ENCODE results near the gene MOXD1.
"Not testable (repeated sequence)": the region's sequence is repeated elsewhere in the genome, so short reads cannot be mapped to it uniquely, and the experiment has no call there.

The MOXD1 gene

GRCh38 chr6:132361101-132361500 is 40.2 kb downstream of the MOXD1 start:
- no peak for DNase-seq
- no peak for TF ChIP-seq CTCF (IDR thresholded peaks at IDR 0.05; ENCODE audit: low read depth, low read length)
- H3K36me3 ChIP-seq = no peaks in the 10 kb centered on the region
- no peaks in the 10 kb centered on the region for H3K9me3 ChIP-seq (ENCODE audit: severe bottlenecking)
- H3K27me3 ChIP-seq (ENCODE audit: insufficient read depth, low read depth, severe bottlenecking) = peaks cover 63% of the 10 kb centered on the region
- H3K4me3 ChIP-seq (ENCODE audit: low read depth, low read length) = no peak overlapping the region
- H3K27ac ChIP-seq = no peak overlapping the region

DNA sequence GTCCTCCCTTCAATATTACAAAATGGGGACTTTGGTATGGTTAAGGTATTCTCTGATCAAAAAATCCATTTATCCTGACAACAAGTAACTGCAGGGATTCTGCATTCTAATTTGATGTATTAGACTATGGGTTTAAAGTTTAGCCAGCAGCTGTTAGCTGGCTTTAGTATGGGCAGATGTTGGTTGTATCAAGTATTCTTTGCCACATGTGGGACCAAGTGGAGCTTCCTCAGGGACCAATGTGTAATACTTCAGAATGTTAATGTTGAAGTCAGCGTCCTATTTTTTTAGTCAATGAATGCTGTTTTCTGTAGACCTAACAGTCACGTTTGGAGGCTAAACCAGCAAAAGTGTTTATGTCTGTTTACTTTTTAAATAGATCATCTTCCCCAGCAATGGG is 41.4 kb downstream of the MOXD1 start:
- no peak for DNase-seq
- Histone ChIP-seq H3K36me3 (no peaks in the 10 kb centered on the region), H3K9me3 (ENCODE audit: severe bottlenecking) (no peaks in the 10 kb centered on the region), H3K4me3 (ENCODE audit: low read depth, low read length) (no peak overlapping the region), H3K27ac (no peak overlapping the region), H3K27me3 (ENCODE audit: insufficient read depth, low read depth, severe bottlenecking) (peaks cover 61% of the 10 kb centered on the region)
- TF ChIP-seq CTCF (IDR thresholded peaks at IDR 0.05; ENCODE audit: low read depth, low read length) = no peak

DNA sequence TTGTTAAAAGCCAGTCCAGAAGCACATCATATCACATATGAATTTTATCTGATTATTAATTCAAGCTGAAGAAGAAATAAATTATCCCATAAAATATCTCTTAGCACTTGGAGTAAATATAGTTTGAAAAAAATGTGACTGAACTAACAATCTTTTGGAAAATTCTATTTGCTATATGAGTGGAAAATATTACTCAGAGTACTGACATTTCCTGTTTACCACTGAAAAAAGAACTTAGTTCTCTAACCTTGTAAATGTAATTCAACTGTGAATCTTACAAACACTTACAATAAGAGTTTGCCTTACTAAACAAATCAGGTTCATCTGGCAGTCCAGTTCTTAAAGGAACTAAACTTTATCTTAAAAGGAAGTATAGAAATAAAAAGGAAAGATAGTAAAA is 44.2 kb downstream of the MOXD1 start:
- Histone ChIP-seq H3K36me3 (no peaks in the 10 kb centered on the region), H3K4me3 (ENCODE audit: low read depth, low read length) (no peak overlapping the region), H3K27me3 (ENCODE audit: insufficient read depth, low read depth, severe bottlenecking) (peaks cover 67% of the 10 kb centered on the region), H3K27ac (no peak overlapping the region), H3K9me3 (ENCODE audit: severe bottlenecking) (no peaks in the 10 kb centered on the region)
- TF ChIP-seq CTCF (IDR thresholded peaks at IDR 0.05; ENCODE audit: low read depth, low read length) = no peak
- DNase-seq = no peak

DNA sequence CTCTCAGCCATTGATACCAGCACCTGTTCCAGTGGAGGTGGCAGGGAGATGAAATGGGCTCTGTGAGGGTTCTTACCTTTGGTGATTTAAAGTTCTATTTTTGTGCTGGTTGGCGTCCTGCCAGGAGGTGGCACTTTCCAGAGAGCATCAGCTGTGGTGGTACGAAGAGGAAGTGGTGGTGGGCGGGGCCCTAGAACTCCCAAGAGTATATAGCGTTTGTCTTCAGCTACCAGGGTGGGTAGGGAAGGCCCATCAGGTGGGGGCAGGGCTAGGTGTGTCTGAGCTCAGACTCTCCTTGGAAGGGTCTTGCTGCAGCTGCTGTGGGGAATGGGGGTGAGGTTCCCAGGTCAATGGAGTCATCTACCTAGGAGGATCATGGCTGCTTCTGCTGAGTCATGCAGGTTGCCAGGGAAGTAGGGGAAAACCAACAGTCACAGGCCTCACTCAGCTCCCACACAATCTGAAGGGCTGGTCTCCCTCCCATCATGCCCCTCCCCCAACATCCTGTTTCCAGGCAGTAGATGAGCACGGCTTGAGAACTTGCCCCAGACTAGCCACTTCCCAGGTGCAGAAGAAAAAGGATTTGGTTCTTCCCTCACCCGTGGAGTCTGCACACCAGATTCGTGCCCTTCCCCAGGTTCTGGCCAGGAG is 46.6 kb downstream of the MOXD1 start:
- no peak for DNase-seq

GRCh38 chr6:132351986-132352385 is 49.3 kb downstream of the MOXD1 start:
- not testable (repeated sequence) for H3K36me3 ChIP-seq; DNase-seq; H3K27ac ChIP-seq; H3K4me3 ChIP-seq (ENCODE audit: low read depth, low read length); H3K9me3 ChIP-seq (ENCODE audit: severe bottlenecking)
- H3K27me3 ChIP-seq (ENCODE audit: insufficient read depth, low read depth, severe bottlenecking) = peaks cover 63% of the 10 kb centered on the region

More for the DNA sequence above, 46.6 kb downstream of the MOXD1 start:
- Histone ChIP-seq H3K27me3 (ENCODE audit: insufficient read depth, low read depth, severe bottlenecking) (peaks cover 62% of the 10 kb centered on the region), H3K9me3 (ENCODE audit: severe bottlenecking) (no peaks in the 10 kb centered on the region), H3K36me3 (no peaks in the 10 kb centered on the region), H3K4me3 (ENCODE audit: low read depth, low read length) (no peak overlapping the region), H3K27ac (no peak overlapping the region)
- no peak for TF ChIP-seq CTCF (IDR thresholded peaks at IDR 0.05; ENCODE audit: low read depth, low read length)

- H3K27ac ChIP-seq = no peak overlapping the region
- no peak overlapping the region for H3K4me3 ChIP-seq (ENCODE audit: low read depth, low read length)
- peaks cover 8% of the 10 kb centered on the region for H3K9me3 ChIP-seq (ENCODE audit: severe bottlenecking)
- no peaks in the 10 kb centered on the region for H3K36me3 ChIP-seq
- no peak for DNase-seq
- peaks cover 54% of the 10 kb centered on the region for H3K27me3 ChIP-seq (ENCODE audit: insufficient read depth, low read depth, severe bottlenecking)
- TF ChIP-seq CTCF (IDR thresholded peaks at IDR 0.05; ENCODE audit: low read depth, low read length) = no peak
Measured at GRCh38 chr6:132348231-132348630, 53.0 kb downstream of the MOXD1 start.
